Measurements from ENCODE around the gene CAB39L.

The CAB39L gene

GRCh38 chr13:49441312-49441711 lies 2.6 kb downstream of the CAB39L start:
- DNase-seq, result no peak

- no peak for DNase-seq
Measured at GRCh38 chr13:49439609-49440008, 4.3 kb downstream of the CAB39L start.

DNA sequence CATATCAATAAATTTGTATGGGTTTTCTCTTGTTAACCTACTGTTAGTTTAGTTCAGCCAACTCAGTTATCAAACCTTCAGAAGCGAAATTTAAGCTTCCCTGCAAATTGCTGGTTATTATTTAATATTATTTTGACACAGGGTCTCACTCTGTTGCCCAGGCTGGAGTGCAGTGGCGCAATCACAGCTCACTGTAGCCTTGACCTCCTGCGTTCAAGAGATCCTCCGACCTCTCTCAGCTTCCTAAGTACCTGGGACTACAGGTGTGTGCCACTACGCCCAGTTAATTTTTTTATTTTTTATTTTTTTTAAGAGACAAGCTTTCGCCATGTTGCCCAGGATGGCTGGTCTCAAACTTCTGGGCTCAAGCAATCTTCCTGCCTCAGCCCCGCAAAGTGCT lies 6.2 kb downstream of the CAB39L start:
- DNase-seq, result no peak

DNA sequence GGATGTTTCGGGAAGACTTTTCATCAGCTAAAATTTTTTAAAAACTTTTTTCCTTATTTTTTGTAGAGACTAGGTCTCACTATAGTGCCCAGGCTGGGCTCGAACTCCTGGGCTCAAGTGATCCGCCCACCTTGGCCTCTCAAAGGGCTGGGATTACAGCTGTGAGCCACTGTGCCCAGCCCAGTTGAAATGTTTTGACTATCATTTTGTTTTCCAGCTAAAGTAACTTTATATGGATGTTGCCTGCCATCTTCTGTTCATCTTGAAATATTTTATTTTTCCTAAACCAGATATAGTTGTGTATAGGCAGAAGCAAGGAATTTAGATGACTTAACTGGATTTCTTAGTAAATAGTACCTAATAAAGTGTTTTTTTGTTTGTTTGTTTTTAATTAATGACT lies 7.0 kb downstream of the CAB39L start:
- DNase-seq, result no peak

DNA sequence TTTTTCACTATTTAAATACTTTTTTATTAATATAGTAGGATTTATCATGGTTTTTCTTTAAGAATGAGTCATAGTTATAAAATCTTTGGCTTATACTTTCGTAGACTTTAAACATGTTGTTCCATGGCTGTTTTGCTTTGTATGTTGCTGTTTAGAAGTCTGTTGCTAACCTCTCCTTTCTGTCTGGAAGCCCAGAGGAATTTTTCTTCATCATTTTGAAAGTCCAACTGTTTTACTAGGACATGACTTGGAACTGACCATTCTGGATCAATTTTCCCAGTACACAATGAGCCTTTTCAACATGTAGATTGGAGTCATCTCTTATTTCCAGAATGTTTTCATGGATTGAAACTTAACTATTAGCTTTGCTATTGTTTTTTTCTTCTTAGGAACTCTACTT lies 7.9 kb downstream of the CAB39L start:
- DNase-seq, result no peak

DNA sequence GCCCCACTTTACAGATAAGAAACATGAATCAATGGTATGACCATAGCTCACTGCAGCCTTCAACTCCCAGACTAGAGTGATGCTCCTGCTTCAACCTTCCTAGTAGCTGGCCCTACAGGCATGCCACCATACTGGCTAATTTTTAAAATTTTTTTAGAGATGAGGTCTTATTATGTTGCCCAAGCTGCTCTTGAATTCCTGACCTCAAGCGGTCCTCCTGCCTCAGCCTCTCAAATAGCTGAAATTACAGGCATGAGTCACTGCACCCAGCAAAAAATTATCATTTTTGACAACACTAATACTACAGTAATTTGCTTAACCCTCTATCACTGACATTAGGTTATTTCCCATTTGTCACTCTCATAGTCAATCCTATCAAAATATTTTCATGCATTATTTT lies 14.7 kb downstream of the CAB39L start:
- no peak for DNase-seq

GRCh38 chr13:49428041-49428763 lies 15.7 kb downstream of the CAB39L start:
- DNase-seq, result no peak

DNA sequence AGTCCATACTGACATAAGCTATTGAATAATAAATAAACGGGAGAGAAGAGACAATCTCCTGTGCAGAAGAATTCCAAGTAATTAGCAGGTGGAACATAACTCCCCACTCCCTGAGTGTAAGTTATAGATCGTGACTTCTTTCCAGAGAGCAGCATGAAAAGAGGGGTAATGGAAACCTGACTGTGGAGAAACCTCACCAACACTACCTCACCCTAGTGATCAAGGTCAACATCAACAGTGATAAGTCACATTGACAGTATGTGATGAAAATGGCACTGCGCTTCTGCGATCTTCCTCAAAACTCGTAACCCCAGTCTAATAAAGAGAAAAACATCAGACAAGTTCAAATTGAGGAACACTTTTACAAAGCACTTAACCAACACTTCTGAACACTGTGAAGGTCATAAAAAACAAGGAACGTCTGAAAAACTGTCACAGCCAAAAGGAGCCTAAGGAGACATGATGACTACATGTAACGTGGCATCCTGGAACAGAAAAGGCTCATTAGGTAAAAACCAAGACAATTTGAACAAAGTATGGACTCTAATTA lies 19.8 kb downstream of the CAB39L start:
- no peak for DNase-seq

DNA sequence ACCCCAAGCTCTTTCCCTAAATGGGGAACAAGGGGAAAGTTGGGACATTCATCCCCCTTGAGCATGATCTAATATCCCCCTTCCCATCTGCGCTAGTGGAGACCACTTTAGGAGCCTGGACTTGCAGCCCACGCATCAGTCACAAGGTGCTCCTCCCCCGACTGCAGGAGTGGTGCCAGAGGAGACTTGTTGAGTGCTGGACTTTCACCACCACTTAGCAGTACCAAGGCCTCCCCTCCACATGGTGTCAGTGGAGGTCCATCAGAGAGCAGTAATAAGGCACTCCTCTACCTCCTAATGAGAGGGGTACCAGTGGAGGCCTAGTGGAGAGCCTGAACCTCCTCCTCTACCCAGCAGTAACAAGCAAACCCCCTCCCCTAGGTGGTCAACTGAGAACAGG lies 22.5 kb downstream of the CAB39L start:
- DNase-seq, result no peak

GRCh38 chr13:49419276-49419675 lies 24.6 kb downstream of the CAB39L start:
- no peak for DNase-seq

DNA sequence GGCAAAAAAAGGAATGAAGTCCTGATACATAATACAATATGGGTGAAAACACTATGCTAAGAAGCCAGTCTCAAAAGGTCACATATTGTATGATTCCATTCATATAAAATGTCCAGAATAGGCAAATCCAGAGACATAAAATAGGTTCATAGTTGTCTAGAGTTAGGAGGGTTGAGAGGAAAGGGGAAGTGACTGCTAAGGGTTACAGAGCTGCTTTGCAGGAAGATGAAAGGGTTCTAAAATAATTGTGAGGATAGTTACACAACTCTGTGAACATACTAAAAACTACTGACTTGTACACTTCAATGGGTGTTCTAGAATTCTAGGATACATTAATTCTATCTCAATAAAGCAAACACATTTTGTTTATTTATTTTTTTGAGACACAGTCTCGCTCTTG lies 25.7 kb downstream of the CAB39L start:
- DNase-seq, result no peak

DNA sequence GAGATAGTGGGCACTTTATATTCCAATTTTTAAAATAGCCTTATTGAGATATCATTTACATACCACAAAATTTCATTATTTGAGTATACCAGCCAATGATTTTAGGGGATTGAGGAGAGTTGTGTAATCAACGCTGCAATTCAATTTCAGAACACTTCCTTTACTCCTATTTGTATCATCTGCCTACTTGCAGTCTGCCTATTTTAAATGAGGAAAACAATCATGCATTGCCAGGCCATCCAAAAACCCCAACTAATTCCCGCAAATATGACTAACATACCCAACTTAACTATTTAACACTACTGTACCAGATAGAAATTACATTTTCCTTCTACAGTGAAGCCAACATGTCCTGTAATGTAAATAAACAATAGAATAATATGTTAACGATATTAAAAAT lies 26.7 kb downstream of the CAB39L start:
- DNase-seq, result no peak

GRCh38 chr13:49412749-49413148 lies 31.1 kb downstream of the CAB39L start:
- DNase-seq, result no peak

DNA sequence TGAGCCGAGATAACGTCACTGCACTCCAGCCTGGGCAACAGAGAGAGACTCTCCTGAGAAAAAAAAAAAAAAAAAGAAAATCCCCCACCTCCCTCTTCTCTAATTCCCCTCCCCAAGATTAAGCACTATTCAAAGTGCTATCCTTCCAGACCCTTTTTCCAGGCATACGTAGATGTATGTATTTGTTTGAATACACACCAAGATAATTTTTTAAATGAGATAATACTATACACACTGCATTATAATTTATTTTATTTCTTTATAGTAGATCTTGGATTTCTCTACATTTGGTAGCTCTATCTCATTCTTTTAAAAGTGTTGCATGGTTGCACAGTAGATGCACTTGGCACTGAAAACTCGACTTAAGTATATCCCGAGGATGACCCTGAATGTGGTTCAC lies 32.5 kb downstream of the CAB39L start:
- DNase-seq, result no peak

- no peak for DNase-seq
Measured at GRCh38 chr13:49410477-49410876, 33.4 kb downstream of the CAB39L start.

GRCh38 chr13:49410006-49410405 lies 33.9 kb downstream of the CAB39L start:
- no peak for DNase-seq

DNA sequence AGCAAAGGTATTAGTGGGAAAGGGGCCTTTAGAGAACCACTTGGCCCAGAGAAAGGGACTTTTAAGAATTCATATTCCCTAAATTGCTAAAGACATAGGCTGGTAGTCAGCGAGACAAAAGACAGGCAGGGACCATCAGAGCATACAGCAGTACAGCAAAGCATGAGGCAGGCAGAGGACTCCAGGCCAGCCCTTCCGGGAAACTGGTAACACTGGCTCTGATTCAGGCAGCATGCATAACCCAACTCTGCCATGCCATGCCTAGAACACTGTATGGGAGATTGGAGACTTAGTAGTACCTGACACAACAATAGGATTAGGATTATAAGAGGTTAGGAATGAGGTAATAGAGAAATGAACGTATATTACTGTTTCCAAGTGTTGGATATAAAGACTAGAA lies 34.9 kb downstream of the CAB39L start:
- DNase-seq, result no peak

- no peak for DNase-seq
Measured at GRCh38 chr13:49407936-49408335, 35.9 kb downstream of the CAB39L start.

GRCh38 chr13:49407068-49407467 lies 36.8 kb downstream of the CAB39L start:
- no peak for DNase-seq

DNA sequence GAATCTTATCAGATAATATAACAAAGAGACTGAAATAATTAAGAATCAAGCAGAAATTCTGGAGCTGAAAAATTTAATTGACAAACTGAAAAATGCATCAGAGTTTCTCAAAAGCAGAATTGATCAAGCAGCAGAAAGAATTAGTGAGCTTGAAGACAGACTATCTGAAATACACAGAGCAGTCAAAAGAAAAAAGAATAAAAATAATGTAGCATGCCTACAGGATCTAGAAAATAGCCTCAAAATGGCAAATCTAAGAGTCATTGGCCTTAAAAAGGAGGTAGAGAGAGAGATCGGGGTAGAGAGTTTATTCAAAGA lies 39.2 kb downstream of the CAB39L start:
- no peak for DNase-seq

GRCh38 chr13:49403996-49404702 lies 39.7 kb downstream of the CAB39L start:
- DNase-seq, result no peak

DNA sequence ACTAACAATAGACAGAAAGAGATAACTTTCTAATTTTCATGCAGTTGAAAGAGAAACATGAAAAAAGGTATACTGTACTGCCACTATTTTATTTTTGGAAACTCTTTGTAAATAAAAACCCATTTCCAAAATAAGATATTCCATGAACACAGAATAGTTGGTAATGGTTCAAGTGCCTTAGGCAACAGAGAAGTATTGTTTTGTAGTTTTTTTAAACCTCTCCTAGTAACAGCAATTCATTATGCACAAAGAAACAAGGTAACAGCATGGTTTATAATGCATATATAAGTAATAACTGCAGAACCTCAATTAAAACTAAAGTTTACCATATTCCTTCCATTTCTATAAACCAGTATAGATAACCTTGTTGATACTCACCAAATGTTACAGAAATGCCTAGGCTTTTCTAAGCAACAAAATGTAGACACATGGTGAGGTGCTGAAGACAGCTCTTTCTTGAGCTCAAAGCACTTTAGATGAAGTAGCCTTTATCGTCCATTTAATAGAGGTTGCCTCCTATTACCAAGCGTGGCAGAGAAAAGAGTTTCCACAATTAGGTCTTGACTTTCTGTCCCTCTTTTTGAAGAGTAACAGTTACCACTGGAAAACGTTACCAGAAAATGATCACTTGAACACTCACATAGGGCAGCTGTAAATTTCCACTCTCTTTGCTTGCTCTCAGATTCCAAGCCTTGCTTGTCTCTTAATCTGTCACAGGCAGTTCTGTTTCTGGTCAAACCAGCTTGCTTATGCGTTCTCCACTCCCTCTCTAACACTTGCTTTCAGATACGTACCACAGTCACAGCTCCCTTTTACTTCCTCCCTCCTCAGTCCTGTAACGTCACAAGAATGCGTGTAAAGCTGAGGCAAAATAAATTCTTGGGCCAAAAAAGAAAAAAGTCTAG lies 42.9 kb downstream of the CAB39L start:
- no peak for DNase-seq

- DNase-seq, result no peak
Measured at GRCh38 chr13:49399801-49400472, 43.9 kb downstream of the CAB39L start.
